Muscle of leg (tissue), 11 donors: Measurements from ENCODE around the gene ISLR2. TPM values are rescaled to one million over a fixed set of nuclear protein-coding genes. Genes with fewer than 3 reads are reported as not detected.
A peak's percentile ranks its signal among the peaks of the same experiment; 100 is the strongest.

Experiments used
- DNase-seq: peaks from one replicate; pipeline ENCODE4 v3.0.0; 2013
- H3K27ac ChIP-seq: one replicate; pipeline ENCODE4 v1.5.1; 2013; ENCODE audit warnings: mild to moderate bottlenecking, low read length, control low read depth
- H3K27me3 ChIP-seq: one replicate; pipeline ENCODE4 v1.6.1; 2013; ENCODE audit warnings: low read length; ENCODE audit not compliant: control insufficient read depth, insufficient read depth
- H3K36me3 ChIP-seq: one replicate; pipeline ENCODE4 v1.6.1; 2013; ENCODE audit warnings: low read length; ENCODE audit not compliant: control insufficient read depth, insufficient read depth
- H3K4me1 ChIP-seq: one replicate; pipeline ENCODE4 v1.6.1; 2013; ENCODE audit warnings: low read length; ENCODE audit not compliant: control insufficient read depth, insufficient read depth
- H3K4me3 ChIP-seq: one replicate; pipeline ENCODE4 v1.5.1; 2013; ENCODE audit warnings: low read length, control low read depth
- H3K9me3 ChIP-seq: replicated peaks from 2 replicates; pipeline ENCODE4 v1.6.1; 2013; ENCODE audit warnings: low read depth, low read length; ENCODE audit not compliant: control insufficient read depth
- WGBS: methylation state at CpG from one replicate; pipeline ENCODE4 v1.1.5; 2013; ENCODE audit warnings: missing lambda C conversion rate; ENCODE audit not compliant: insufficient coverage; 5-methylcytosine and 5-hydroxymethylcytosine counted together
- polyA plus RNA-seq, 8 donors: library from polyadenylated mRNA; unstranded; fragments of 120-200 nt; gene quantifications; one replicate each; pipeline versions ENCODE4 v1.2.1 to v1.2.3, GENCODE V29; 2013; ENCODE audit warnings: inconsistent platforms in 1 of 8, low replicate concordance in 1 of 8; ENCODE audit not compliant: insufficient read length in 8 of 8, insufficient read depth in 1 of 8
- total RNA-seq: library from RNA; stranded (reverse); fragments of 120-200 nt; gene quantifications from one replicate; pipeline ENCODE4 v1.2.4, GENCODE V29; 2013

ISLR2 gene
- total and polyA plus RNA-seq, 9 donors: 1.4 to 5.8 (median 3.7) TPM

- Histone ChIP-seq H3K27ac (peak overlapping the region; percentile 74), H3K9me3 (no peaks in the 10 kb centered on the region), H3K4me3 (no peak overlapping the region), H3K4me1 (peaks cover 69% of the 10 kb centered on the region), H3K36me3 (no peaks in the 10 kb centered on the region), H3K27me3 (no peaks in the 10 kb centered on the region)
- peak; percentile 52 for DNase-seq
- 40% methylated on average over 7 of the region's 15 CpGs for WGBS
Observed at GRCh38 chr15:74170071-74170844, 39.9 kb downstream of the ISLR2 start.

DNA sequence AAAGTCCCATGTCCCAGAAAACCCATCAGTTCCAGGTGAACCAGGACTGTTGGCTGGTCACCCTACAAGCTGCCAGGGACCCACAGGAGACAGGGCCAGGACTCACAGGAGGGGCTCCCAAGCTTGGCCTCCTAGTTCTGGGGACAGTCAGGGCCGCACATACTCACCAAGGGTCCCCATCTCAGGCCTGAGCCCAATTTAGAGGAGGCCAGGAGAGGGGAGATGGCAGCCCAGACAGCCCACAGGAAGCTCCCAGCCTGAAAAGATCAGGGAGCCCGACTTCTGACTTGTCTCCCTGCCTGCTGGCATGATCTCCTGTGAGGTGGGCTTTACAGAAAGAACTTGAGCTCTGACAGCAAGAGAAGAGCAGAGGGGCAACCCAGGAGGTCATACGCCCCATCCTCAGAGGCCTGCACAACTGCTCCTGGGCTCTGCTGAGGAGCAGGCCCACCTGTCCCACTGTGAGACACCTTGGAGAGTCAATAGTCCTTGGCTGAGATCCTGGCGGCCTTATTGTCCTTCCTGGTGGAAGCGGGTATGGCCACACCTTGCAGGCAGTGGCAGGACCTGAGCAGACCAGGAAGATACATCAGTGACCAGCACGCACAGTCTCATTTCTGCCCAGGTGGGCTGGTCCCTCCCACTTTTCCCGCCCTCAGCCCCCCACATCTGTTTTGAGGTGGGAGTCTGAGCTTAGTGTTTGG lies 40.6 kb downstream of the ISLR2 start:
- DNase-seq: no peak
- 66% methylated on average over 5 of the region's 7 CpGs for whole genome bisulfite sequencing
- H3K4me1 ChIP-seq: peaks cover 76% of the 10 kb centered on the region
- no peaks in the 10 kb centered on the region for H3K27me3 ChIP-seq
- peaks cover 4% of the 10 kb centered on the region for H3K36me3 ChIP-seq
- H3K4me3 ChIP-seq: no peak overlapping the region
- H3K27ac ChIP-seq: peak overlapping the region; percentile 74
- no peaks in the 10 kb centered on the region for H3K9me3 ChIP-seq

- Histone ChIP-seq H3K27me3 (no peaks in the 10 kb centered on the region), H3K36me3 (peaks cover 4% of the 10 kb centered on the region), H3K27ac (peak overlapping the region; percentile 93), H3K4me3 (no peak overlapping the region), H3K9me3 (no peaks in the 10 kb centered on the region), H3K4me1 (peaks cover 86% of the 10 kb centered on the region)
- WGBS: no CpG with 5 or more reads among the region's 1 CpG
- no peak for DNase-seq
Observed at GRCh38 chr15:74171965-74172541, 41.7 kb downstream of the ISLR2 start.

GRCh38 chr15:74172701-74173379 lies 42.5 kb downstream of the ISLR2 start:
- WGBS: 21% methylated on average over 7 of the region's 13 CpGs
- DNase-seq: peak; percentile 94
- Histone ChIP-seq H3K4me3 (peak overlapping the region; percentile 6), H3K9me3 (no peaks in the 10 kb centered on the region), H3K36me3 (peaks cover 4% of the 10 kb centered on the region), H3K27me3 (no peaks in the 10 kb centered on the region), H3K27ac (peak overlapping the region; percentile 93), H3K4me1 (peaks cover 93% of the 10 kb centered on the region)

DNA sequence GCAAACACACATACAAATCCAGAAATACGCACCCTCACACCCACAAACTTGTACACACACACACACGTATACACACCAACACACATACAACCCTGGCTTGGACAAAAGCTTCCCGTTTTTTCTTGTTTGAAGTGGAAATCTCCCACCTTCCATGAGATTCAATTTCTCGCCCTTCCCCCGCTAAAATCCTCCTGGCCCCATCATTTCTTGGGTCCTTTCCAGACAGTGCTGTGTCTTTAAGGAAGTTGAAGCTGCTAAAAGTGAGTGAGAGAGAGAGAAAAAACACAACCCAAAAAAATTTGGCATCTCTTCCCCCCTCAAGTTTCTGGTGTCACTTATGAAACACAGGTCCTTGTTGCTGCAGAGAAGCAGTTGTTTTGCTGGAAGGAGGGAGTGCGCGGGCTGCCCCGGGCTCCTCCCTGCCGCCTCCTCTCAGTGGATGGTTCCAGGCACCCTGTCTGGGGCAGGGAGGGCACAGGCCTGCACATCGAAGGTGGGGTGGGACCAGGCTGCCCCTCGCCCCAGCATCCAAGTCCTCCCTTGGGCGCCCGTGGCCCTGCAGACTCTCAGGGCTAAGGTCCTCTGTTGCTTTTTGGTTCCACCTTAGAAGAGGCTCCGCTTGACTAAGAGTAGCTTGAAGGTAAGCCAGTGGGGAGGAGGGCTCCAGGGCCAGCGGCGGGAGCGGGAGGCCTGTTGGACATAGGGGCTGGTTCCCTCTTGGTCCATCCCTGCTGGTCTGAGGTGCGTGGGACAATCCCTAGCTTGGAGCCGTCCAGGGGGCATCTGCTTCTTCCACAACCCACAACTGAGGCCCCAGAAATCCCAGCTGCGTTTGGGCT lies 43.2 kb downstream of the ISLR2 start, which contains the start of gene ISLR:
Gene ISLR, plus strand, starts transcription at position 331 of the 839 bp plus-strand sequence. CDS start 1,149 bp downstream, outside the sequence.
- peaks cover 93% of the 10 kb centered on the region for H3K4me1 ChIP-seq
- H3K4me3 ChIP-seq: peak within 1 kb of the TSS; percentile 44
- H3K36me3 ChIP-seq: peaks cover 4% of the 10 kb centered on the region
- peak within 1 kb of the TSS; percentile 93 for H3K27ac ChIP-seq
- no peaks in the 10 kb centered on the region for H3K9me3 ChIP-seq
- DNase-seq: peak; percentile 99
- 14% methylated on average over 13 of the region's 20 CpGs for whole genome bisulfite sequencing
- no peaks in the 10 kb centered on the region for H3K27me3 ChIP-seq

DNA sequence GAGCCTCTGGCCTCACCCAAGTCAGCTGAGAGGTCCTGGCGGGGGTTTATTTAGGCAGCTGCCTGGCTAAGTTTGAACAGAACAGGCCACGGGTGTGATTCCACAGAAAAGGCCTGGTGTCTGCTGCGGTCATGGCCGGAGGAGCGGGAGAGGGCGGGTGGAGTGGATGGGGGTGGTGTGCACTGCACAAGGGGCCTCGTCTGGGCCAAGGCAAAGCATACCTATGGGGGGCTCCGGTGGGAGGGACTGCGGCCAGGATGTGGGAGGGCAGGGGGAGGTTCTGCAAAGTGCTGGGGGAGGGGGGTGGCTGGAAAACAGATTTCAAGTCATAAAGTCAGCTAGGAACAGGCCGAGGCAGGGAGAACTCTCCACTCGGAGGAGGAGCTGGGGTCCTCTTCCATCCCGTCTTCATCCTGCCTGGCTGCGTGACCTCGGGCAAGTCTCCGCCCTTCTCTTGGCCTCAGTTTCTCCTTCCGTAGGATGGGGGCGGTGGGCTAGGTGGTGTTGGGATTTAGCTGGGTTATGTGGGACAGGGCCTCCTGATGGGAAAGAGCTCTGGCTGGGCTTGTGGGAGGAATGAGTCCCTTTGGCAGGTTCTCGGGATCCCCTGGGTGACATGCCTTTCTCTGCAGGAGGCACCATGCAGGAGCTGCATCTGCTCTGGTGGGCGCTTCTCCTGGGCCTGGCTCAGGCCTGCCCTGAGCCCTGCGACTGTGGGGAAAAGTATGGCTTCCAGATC lies 44.0 kb downstream of the ISLR2 start:
- Histone ChIP-seq H3K36me3 (peaks cover 4% of the 10 kb centered on the region), H3K27ac (peak overlapping the region; percentile 93), H3K4me3 (peak overlapping the region; percentile 44), H3K4me1 (peaks cover 93% of the 10 kb centered on the region), H3K9me3 (no peaks in the 10 kb centered on the region), H3K27me3 (no peaks in the 10 kb centered on the region)
- 18% methylated on average over 18 of the region's 20 CpGs for WGBS
- DNase-seq: peak; percentile 97

GRCh38 chr15:74174958-74175253 lies 44.5 kb downstream of the ISLR2 start:
- H3K9me3 ChIP-seq: no peaks in the 10 kb centered on the region
- H3K27me3 ChIP-seq: no peaks in the 10 kb centered on the region
- peak overlapping the region; percentile 81 for H3K27ac ChIP-seq
- H3K4me3 ChIP-seq: peak overlapping the region; percentile 44
- 41% methylated on average over 14 of the region's 14 CpGs for WGBS
- H3K36me3 ChIP-seq: peaks cover 4% of the 10 kb centered on the region
- DNase-seq: peak; percentile 26
- peaks cover 93% of the 10 kb centered on the region for H3K4me1 ChIP-seq

GRCh38 chr15:74175271-74176191 lies 45.1 kb downstream of the ISLR2 start:
- H3K9me3 ChIP-seq: no peaks in the 10 kb centered on the region
- peak overlapping the region; percentile 44 for H3K4me3 ChIP-seq
- H3K27me3 ChIP-seq: no peaks in the 10 kb centered on the region
- peaks cover 93% of the 10 kb centered on the region for H3K4me1 ChIP-seq
- WGBS: 74% methylated on average over 44 of the region's 45 CpGs
- H3K27ac ChIP-seq: no peak overlapping the region
- H3K36me3 ChIP-seq: peaks cover 4% of the 10 kb centered on the region
- DNase-seq: peak; percentile 9
